ENCODE data around the gene SERF2. TPM values are rescaled to one million over a fixed set of nuclear protein-coding genes. Genes with fewer than 3 reads are reported as not detected.
A peak's percentile ranks its signal among the peaks of the same experiment; 100 is the strongest.

The SERF2 gene
- total and polyA plus RNA-seq, 2 of the 13 experiments (the other 11 are each of a cell fraction or from before 2014, with no cell fraction given): 811 to 1,257 TPM

DNA sequence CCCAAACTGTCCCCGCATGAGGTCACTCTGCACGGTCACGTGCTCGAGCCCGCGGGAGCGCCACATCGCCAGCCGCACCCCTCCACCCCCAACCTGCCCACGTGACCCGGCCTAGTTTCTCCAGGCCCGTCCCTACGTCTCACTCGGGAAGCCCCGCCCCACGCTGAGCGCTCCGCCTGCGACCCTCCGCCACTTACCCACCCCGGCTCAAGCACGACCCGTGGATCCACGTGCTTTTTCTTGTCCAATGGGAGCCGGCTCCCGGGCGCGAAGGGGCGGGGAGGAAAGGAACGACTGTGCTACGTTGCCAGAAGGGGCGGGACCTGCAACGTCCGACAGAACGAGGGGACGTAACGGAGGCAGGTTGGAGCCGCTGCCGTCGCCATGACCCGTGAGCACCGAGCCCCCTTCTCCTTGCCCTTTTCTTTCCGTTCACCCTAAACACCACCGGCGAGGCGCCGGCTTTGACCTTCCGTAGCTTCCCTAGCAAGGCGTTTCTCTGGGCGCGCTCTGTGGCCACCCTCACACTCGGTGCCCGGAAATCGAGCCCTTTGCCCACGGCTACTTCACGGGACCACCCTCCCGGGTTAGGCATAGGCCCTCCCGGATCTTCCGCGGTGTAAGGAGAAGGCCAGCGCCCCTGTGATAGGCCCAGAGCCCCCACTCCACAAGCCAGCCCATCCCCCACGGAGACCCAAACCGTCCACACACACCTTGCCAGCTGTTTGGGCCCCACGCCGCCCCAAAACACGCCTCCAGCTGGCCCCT lies at the start of gene SERF2 (continued):
- TF ChIP-seq, protein P1, sequence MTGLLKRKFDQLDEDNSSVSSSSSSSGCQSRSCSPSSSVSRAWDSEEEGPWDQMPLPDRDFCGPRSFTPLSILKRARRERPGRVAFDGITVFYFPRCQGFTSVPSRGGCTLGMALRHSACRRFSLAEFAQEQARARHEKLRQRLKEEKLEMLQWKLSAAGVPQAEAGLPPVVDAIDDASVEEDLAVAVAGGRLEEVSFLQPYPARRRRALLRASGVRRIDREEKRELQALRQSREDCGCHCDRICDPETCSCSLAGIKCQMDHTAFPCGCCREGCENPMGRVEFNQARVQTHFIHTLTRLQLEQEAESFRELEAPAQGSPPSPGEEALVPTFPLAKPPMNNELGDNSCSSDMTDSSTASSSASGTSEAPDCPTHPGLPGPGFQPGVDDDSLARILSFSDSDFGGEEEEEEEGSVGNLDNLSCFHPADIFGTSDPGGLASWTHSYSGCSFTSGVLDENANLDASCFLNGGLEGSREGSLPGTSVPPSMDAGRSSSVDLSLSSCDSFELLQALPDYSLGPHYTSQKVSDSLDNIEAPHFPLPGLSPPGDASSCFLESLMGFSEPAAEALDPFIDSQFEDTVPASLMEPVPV (CRISPR knock-in tag; IDR thresholded peaks at IDR 0.05): peak; percentile 48
- no peak for TF ChIP-seq HMG20A (CRISPR knock-in tag; IDR thresholded peaks at IDR 0.05; ENCODE audit: borderline replicate concordance)
- no peak for TF ChIP-seq ZNF558 (CRISPR knock-in tag; IDR thresholded peaks at IDR 0.05; ENCODE audit: borderline replicate concordance)
- TF ChIP-seq ZNF83 (CRISPR knock-in tag; IDR thresholded peaks at IDR 0.05; ENCODE audit: borderline replicate concordance): 0 out of 2 replicates have a peak, but pooled peaks have one; percentile 23
- peak; percentile 27; the same call in 1 of the 2 replicates for TF ChIP-seq RFX5 (IDR thresholded peaks at IDR 0.05; ENCODE audit: low read depth, low read length)
- peak; percentile 92; the same call in 1 of the 2 replicates for TF ChIP-seq ZNF619 (CRISPR knock-in tag; IDR thresholded peaks at IDR 0.05)
- TF ChIP-seq KDM6A (CRISPR knock-in tag; IDR thresholded peaks at IDR 0.05; ENCODE audit: low read depth): no peak
- peak; percentile 83 for TF ChIP-seq NFYC (CRISPR knock-in tag; IDR thresholded peaks at IDR 0.05)
- TF ChIP-seq AGO2 (optimal IDR thresholded peaks at IDR 0.05; ENCODE audit: low read depth, low read length): peak; percentile 96
- TF ChIP-seq, protein P2, sequence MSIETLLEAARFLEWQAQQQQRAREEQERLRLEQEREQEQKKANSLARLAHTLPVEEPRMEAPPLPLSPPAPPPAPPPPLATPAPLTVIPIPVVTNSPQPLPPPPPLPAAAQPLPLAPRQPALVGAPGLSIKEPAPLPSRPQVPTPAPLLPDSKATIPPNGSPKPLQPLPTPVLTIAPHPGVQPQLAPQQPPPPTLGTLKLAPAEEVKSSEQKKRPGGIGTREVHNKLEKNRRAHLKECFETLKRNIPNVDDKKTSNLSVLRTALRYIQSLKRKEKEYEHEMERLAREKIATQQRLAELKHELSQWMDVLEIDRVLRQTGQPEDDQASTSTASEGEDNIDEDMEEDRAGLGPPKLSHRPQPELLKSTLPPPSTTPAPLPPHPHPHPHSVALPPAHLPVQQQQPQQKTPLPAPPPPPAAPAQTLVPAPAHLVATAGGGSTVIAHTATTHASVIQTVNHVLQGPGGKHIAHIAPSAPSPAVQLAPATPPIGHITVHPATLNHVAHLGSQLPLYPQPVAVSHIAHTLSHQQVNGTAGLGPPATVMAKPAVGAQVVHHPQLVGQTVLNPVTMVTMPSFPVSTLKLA (IDR thresholded peaks at IDR 0.05): peak; percentile 99
- no peak for TF ChIP-seq KMT2B (CRISPR knock-in tag; IDR thresholded peaks at IDR 0.05)
- no peak; the same call in 1 of the 2 replicates for TF ChIP-seq HOXD1 (CRISPR knock-in tag; IDR thresholded peaks at IDR 0.05)
- TF ChIP-seq, protein P3, sequence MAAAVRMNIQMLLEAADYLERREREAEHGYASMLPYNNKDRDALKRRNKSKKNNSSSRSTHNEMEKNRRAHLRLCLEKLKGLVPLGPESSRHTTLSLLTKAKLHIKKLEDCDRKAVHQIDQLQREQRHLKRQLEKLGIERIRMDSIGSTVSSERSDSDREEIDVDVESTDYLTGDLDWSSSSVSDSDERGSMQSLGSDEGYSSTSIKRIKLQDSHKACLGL (CRISPR knock-in tag; IDR thresholded peaks at IDR 0.05): no peak; the same call in 1 of the 2 replicates
- TF ChIP-seq, protein P4, sequence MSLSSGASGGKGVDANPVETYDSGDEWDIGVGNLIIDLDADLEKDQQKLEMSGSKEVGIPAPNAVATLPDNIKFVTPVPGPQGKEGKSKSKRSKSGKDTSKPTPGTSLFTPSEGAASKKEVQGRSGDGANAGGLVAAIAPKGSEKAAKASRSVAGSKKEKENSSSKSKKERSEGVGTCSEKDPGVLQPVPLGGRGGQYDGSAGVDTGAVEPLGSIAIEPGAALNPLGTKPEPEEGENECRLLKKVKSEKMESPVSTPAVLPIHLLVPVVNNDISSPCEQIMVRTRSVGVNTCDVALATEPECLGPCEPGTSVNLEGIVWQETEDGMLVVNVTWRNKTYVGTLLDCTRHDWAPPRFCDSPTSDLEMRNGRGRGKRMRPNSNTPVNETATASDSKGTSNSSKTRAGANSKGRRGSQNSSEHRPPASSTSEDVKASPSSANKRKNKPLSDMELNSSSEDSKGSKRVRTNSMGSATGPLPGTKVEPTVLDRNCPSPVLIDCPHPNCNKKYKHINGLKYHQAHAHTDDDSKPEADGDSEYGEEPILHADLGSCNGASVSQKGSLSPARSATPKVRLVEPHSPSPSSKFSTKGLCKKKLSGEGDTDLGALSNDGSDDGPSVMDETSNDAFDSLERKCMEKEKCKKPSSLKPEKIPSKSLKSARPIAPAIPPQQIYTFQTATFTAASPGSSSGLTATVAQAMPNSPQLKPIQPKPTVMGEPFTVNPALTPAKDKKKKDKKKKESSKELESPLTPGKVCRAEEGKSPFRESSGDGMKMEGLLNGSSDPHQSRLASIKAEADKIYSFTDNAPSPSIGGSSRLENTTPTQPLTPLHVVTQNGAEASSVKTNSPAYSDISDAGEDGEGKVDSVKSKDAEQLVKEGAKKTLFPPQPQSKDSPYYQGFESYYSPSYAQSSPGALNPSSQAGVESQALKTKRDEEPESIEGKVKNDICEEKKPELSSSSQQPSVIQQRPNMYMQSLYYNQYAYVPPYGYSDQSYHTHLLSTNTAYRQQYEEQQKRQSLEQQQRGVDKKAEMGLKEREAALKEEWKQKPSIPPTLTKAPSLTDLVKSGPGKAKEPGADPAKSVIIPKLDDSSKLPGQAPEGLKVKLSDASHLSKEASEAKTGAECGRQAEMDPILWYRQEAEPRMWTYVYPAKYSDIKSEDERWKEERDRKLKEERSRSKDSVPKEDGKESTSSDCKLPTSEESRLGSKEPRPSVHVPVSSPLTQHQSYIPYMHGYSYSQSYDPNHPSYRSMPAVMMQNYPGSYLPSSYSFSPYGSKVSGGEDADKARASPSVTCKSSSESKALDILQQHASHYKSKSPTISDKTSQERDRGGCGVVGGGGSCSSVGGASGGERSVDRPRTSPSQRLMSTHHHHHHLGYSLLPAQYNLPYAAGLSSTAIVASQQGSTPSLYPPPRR (CRISPR knock-in tag; IDR thresholded peaks at IDR 0.05; ENCODE audit: borderline replicate concordance): no peak
- TF ChIP-seq SRSF9 (IDR thresholded peaks at IDR 0.05; ENCODE audit: borderline replicate concordance, insufficient read depth, low read depth, low read length, poor library complexity, severe bottlenecking): no peak
- peak; percentile 82; the same call in 1 of the 2 replicates for TF ChIP-seq ZNF225 (CRISPR knock-in tag; IDR thresholded peaks at IDR 0.05)

Data from HepG2 (cell line).